Stimulated activated CD4-positive, alpha-beta T cell treated with anti-CD3 and anti-CD28 coated beads, TNF-alpha, amount 100 ng/mL, for 1 hour (primary cell): ENCODE measurements around the gene CHMP5.

Experiments used
- DNase-seq, 3 donors: peaks; one replicate each; pipeline ENCODE4 v3.0.0-alpha.2; 2020; ENCODE audit warnings: low read depth in 3 of 3, low spot score in 1 of 3

CHMP5 gene

GRCh38 chr9:33273266-33273971 lies 8.6 kb downstream of the CHMP5 start:
- DNase-seq: no peak

- DNase-seq: no peak
Measured at GRCh38 chr9:33273972-33274328, 9.1 kb downstream of the CHMP5 start.

- no peak for DNase-seq
Measured at GRCh38 chr9:33277484-33277883, 12.6 kb downstream of the CHMP5 start.

GRCh38 chr9:33285502-33285901 lies 20.7 kb downstream of the CHMP5 start:
- DNase-seq: no peak

GRCh38 chr9:33287087-33287490 lies 22.2 kb downstream of the CHMP5 start:
- no peak for DNase-seq

- DNase-seq: no peak
Measured at GRCh38 chr9:33288235-33288634, 23.4 kb downstream of the CHMP5 start.

GRCh38 chr9:33288828-33289483 lies 24.1 kb downstream of the CHMP5 start:
- DNase-seq: no peak

- DNase-seq: no peak
Measured at GRCh38 chr9:33289496-33289895, 24.6 kb downstream of the CHMP5 start.

GRCh38 chr9:33289936-33290246 lies 25.0 kb downstream of the CHMP5 start:
- DNase-seq: no peak

- DNase-seq: peak; percentile 95 to 96 (median 95)
Measured at GRCh38 chr9:33290247-33291030, 25.6 kb downstream of the CHMP5 start, which contains the start of gene NFX1. Gene NFX1, plus strand, starts transcription at chr9:33290516. Its CDS starts 57 bp downstream, at chr9:33290573.

GRCh38 chr9:33291031-33291397 lies 26.2 kb downstream of the CHMP5 start:
- DNase-seq: no peak

- no peak for DNase-seq
Measured at GRCh38 chr9:33291901-33292300, 27.1 kb downstream of the CHMP5 start.

GRCh38 chr9:33293782-33294181 lies 28.9 kb downstream of the CHMP5 start:
- DNase-seq: no peak

GRCh38 chr9:33294670-33295432 lies 30.0 kb downstream of the CHMP5 start:
- no peak for DNase-seq

- DNase-seq: no peak
Measured at GRCh38 chr9:33295571-33295970, 30.7 kb downstream of the CHMP5 start.

GRCh38 chr9:33297432-33297831 lies 32.6 kb downstream of the CHMP5 start:
- no peak for DNase-seq

- DNase-seq: no peak
Measured at GRCh38 chr9:33300546-33300945, 35.7 kb downstream of the CHMP5 start.

- DNase-seq: no peak
Measured at GRCh38 chr9:33304362-33304761, 39.5 kb downstream of the CHMP5 start.

- DNase-seq: no peak
Measured at GRCh38 chr9:33306037-33306436, 41.2 kb downstream of the CHMP5 start.

- no peak for DNase-seq
Measured at GRCh38 chr9:33307067-33307466, 42.2 kb downstream of the CHMP5 start.

- no peak for DNase-seq
Measured at GRCh38 chr9:33309903-33310302, 45.1 kb downstream of the CHMP5 start.

GRCh38 chr9:33310748-33311147 lies 45.9 kb downstream of the CHMP5 start:
- no peak for DNase-seq
